Muscle layer of colon (tissue), 2 donors: ENCODE results near the gene C14orf132.
"Not testable (repeated sequence)": the region's sequence is repeated elsewhere in the genome, so short reads cannot be mapped to it uniquely, and the experiment has no call there.

Experiments
- H3K27ac ChIP-seq: one replicate; pipeline ENCODE4 v1.7.0; 2013; ENCODE audit warnings: low read depth, mild to moderate bottlenecking, low read length, moderate library complexity
- H3K27me3 ChIP-seq, 2 donors: one replicate each; pipeline ENCODE4 v1.7.0; 2013; ENCODE audit warnings: low read length in 2 of 2, mild to moderate bottlenecking in 2 of 2; ENCODE audit not compliant: insufficient read depth in 2 of 2, control insufficient read depth in 1 of 2
- H3K36me3 ChIP-seq: one replicate; pipeline ENCODE4 v1.7.0; 2013; ENCODE audit warnings: mild to moderate bottlenecking, low read length; ENCODE audit not compliant: insufficient read depth
- H3K4me1 ChIP-seq: one replicate; pipeline ENCODE4 v1.7.0; 2013; ENCODE audit warnings: mild to moderate bottlenecking, low read length; ENCODE audit not compliant: insufficient read depth
- H3K4me3 ChIP-seq, 2 donors: one replicate each; pipeline ENCODE4 v1.7.0; 2013; ENCODE audit warnings: low read length in 2 of 2, low read depth in 1 of 2, mild to moderate bottlenecking in 1 of 2, moderate library complexity in 1 of 2
- H3K9ac ChIP-seq: one replicate; pipeline ENCODE4 v1.7.0; 2013; ENCODE audit warnings: low read length
- H3K9me3 ChIP-seq: one replicate; pipeline ENCODE4 v1.7.0; 2013; ENCODE audit warnings: mild to moderate bottlenecking, low read length
- donor health status: abdominal sarcoma.
- donor health status: Adenocarcinoma of cecum.

C14orf132 gene

DNA sequence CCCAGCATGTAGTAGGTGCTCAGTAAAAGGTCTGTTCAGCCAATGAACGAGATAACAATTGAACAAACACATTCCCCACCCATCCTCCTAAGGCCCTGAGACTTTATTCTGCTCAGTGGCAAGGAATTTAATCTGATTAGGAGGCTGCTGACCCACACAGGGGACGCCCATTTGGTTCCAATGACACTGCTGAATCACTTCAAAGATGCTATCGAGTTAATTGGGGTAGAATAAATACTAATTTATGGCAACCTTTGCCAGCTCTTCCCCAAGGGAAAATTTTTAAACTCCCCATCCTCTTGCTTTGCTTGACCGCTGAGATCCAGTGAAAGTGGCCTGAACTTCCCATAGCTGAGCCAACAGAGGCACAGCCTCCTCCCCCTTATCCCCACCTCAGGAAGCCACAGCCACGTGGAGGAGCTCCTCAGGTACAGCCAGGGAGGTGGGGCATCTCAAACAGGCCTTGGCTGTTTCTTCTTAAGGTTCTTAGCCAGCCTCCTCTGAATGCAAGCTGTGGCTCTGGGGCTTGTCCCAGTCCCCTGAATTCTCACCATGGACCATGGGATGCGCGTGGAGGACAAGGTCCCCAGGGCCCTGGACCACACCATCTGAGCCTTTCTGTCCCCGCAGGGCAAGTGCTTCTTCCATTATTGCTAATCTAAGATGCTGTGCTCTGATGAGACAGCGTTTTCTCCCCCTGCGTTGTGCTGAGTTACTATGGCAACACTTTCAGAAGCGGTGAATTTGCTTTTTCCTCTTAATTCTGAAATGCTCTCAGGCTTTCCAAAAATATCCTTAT, 26.7 kb downstream of the C14orf132 start:
- Histone ChIP-seq H3K9ac (no peak overlapping the region), H3K9me3 (no peaks in the 10 kb centered on the region), H3K4me1 (no peaks in the 10 kb centered on the region), H3K36me3 (no peaks in the 10 kb centered on the region), H3K4me3 (no peak overlapping the region), H3K27me3 (no peaks in the 10 kb centered on the region), H3K27ac (no peak overlapping the region)

DNA sequence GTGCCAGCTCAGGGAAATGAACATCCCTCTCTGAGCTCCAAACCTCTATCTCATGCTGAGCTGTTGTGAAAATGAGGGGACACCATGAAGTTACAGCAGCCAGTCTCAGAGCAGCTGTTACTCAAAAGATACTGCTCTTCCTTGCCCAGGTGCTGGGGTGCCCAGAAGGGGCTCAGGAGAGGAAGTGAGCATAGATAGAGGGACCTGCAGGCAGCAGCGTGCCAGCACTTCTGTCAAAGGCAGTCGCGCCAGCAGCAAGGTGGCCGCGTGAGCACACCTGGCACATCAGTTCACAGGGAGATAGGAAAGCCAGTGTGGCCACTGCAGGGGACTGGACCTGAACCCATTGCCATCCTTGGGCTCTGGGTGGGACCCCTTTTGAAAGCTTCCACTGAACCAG, 27.8 kb downstream of the C14orf132 start:
- no peaks in the 10 kb centered on the region for H3K36me3 ChIP-seq
- H3K27me3 ChIP-seq = no peaks in the 10 kb centered on the region
- H3K27ac ChIP-seq = no peak overlapping the region
- H3K9ac ChIP-seq = no peak overlapping the region
- H3K9me3 ChIP-seq = no peaks in the 10 kb centered on the region
- no peaks in the 10 kb centered on the region for H3K4me1 ChIP-seq
- no peak overlapping the region for H3K4me3 ChIP-seq

DNA sequence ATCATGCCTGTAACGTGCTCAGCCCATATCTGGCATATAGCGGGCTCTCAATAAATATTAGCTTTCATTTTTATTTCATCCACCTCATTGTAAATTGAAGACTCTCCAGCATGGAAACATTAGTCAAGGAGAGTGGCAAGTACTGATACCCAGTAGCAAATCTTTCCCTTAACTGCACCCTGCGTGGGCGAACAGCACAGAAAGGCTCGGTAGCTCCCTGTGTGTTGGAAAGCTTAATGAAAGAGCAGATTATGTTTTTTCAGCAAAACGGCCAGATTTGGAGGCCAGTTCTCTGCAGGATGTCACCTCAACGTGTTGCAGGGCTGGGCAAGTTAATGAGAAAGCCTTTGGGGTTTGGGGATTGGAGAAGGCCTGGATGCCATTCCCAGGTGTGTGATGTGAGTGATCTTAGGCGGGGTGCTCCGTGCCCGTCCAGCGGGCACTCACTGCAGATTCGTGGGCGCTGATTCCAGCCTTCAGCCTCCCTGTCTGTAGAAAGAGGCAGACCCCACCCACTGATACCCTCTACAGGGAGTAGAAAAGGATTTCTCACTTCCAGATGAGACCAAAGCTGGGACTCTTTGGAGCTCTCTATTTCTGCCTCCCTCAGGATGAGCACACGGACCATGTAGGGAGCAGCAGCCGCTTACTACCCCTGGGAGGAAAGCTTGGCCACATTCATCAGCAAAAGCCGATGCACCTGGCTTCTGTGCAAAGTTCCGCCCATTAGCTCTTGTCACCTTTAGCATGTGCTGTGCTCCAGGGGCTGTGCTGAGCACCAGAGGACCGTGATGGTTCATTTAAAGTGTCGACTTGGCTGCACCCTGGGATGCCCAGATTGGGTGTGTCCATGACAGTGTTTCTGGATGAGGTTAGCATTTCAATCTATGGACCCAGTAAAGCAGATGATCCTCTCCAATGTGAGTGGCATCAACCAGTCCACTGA, 29.1 kb downstream of the C14orf132 start:
- no peaks in the 10 kb centered on the region for H3K27me3 ChIP-seq

DNA sequence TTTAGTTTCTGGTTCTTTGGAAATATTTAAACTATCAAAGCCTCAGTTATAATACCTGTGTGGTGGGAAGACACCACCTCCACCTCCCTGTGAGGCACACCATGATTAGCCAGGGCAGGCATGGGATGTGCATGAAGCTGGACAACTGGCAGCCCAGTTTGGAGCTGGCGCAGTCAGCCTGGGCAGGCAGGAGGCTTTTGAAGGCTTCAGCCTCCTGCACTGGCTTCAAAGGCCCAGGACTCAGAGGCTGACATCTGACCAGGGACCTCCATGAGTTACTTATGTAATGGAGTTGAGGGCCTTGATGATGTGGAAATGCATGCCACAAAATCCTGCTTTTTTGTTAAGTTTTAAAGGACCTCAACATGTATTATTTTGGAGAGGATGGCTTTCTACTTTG, 30.3 kb downstream of the C14orf132 start:
- Histone ChIP-seq H3K4me3 (no peak overlapping the region), H3K4me1 (no peaks in the 10 kb centered on the region), H3K27me3 (no peaks in the 10 kb centered on the region), H3K27ac (no peak overlapping the region), H3K36me3 (no peaks in the 10 kb centered on the region), H3K9me3 (no peaks in the 10 kb centered on the region), H3K9ac (no peak overlapping the region)

More for the DNA sequence above, 29.1 kb downstream of the C14orf132 start:
- H3K4me3 ChIP-seq = no peak overlapping the region
- H3K27ac ChIP-seq = no peak overlapping the region
- no peaks in the 10 kb centered on the region for H3K4me1 ChIP-seq
- H3K36me3 ChIP-seq = no peaks in the 10 kb centered on the region
- no peak overlapping the region for H3K9ac ChIP-seq
- H3K9me3 ChIP-seq = no peaks in the 10 kb centered on the region

DNA sequence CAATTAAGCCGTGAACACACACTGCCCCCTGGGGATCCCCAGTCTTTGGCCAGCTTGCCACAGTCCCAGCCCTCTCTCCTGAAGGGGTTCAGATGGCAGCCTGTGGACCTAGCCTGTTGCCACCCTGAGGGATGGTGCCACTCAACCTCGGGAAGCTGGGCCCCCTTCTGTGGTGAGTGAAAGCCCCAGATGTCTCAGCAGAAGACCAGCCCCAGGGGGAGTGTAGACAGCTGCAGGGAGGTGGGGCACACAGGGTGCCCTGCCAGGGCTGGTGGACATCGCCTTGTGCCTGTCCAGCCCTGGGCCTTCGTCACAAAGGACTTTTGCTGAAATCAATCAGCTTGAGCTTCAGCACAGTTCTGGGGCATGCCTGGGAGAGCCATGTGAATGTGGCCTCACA, 32.4 kb downstream of the C14orf132 start:
- H3K4me1 ChIP-seq = no peaks in the 10 kb centered on the region

DNA sequence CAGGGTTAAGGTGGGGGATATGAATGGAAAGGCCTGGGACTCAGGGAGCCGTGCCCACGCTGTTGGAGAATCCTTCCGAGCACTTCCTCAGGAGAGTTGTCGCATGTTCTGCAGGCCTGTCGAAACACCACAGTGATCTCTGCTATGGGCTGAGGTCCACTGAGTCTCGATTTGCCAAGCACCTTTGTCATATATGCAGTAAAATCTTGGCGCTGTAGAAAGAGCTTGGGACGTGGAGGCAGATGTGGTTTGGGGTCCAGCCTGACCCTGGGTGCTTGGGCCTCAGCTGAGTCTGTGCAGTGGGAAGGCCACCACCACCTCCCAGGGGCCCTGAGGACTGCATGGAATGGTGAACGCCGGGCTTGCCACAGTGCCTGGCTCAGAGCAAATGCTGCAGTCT, 32.9 kb downstream of the C14orf132 start:
- H3K9me3 ChIP-seq = no peaks in the 10 kb centered on the region
- H3K36me3 ChIP-seq = no peaks in the 10 kb centered on the region
- H3K27ac ChIP-seq = no peak overlapping the region
- H3K4me1 ChIP-seq = no peaks in the 10 kb centered on the region
- no peak overlapping the region for H3K9ac ChIP-seq
- H3K27me3 ChIP-seq = no peaks in the 10 kb centered on the region
- no peak overlapping the region for H3K4me3 ChIP-seq

More for the DNA sequence above, 32.4 kb downstream of the C14orf132 start:
- Histone ChIP-seq H3K27ac (no peak overlapping the region), H3K9ac (no peak overlapping the region), H3K9me3 (no peaks in the 10 kb centered on the region), H3K4me3 (no peak overlapping the region), H3K36me3 (no peaks in the 10 kb centered on the region), H3K27me3 (no peaks in the 10 kb centered on the region)

DNA sequence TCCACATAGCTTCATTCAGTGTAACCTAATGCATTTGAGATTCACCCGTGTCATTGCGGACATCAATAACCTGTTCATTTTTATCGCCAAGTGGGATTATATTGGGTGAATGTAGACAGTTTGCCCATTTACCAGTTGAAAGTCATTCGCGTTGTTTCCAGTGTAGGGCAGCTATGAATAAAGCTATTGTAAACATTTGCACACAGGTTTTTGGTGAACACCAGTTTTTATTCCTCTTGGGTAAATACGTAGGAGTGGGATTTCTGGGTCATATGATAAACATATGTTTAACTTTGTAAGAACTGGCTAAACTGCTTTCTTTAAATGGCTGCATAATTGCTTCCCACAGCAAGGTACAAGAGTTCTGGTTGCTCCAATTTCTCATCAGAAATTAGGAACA, 33.6 kb downstream of the C14orf132 start:
- no peaks in the 10 kb centered on the region for H3K9me3 ChIP-seq
- H3K4me1 ChIP-seq = no peaks in the 10 kb centered on the region
- no peak overlapping the region for H3K9ac ChIP-seq
- no peaks in the 10 kb centered on the region for H3K27me3 ChIP-seq
- no peak overlapping the region for H3K4me3 ChIP-seq
- no peaks in the 10 kb centered on the region for H3K36me3 ChIP-seq
- H3K27ac ChIP-seq = no peak overlapping the region

DNA sequence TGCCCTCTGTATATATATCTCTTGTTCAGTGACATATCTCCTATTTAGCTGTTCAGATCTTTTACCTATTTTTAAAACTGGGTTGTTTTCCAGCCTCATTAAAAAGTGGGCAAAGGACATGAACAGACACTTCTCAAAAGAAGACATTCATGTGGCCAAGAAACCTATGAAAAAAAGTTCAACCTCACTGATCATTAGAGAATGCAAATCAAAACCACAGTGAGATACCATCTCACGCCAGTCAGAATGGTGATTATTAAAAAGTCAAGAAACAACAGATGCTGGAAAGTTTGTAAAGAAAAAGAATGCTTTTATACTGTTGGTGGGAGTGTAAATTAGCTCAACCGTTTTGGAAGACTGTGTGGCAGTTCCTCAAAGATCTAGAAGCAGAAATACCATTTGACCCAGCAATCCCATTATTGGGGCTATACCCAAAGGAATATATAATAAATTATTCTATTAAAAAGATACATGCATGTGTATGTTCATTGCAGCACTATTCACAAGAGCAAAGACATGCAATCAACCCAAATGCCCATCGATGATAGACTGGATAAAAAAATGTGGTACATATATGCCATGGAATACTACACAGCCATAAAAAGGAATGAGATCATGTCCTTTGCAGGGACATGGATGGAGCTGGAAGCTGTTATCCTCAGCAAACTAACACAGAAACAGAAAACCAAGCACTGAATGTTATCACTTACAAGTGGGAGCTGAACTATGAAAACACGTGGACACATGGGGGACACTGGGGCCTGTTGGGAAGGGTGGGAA, 34.3 kb downstream of the C14orf132 start:
- not testable (repeated sequence) for H3K4me3 ChIP-seq, H3K27me3 ChIP-seq, H3K27ac ChIP-seq, H3K9me3 ChIP-seq, H3K36me3 ChIP-seq, H3K4me1 ChIP-seq, H3K9ac ChIP-seq

DNA sequence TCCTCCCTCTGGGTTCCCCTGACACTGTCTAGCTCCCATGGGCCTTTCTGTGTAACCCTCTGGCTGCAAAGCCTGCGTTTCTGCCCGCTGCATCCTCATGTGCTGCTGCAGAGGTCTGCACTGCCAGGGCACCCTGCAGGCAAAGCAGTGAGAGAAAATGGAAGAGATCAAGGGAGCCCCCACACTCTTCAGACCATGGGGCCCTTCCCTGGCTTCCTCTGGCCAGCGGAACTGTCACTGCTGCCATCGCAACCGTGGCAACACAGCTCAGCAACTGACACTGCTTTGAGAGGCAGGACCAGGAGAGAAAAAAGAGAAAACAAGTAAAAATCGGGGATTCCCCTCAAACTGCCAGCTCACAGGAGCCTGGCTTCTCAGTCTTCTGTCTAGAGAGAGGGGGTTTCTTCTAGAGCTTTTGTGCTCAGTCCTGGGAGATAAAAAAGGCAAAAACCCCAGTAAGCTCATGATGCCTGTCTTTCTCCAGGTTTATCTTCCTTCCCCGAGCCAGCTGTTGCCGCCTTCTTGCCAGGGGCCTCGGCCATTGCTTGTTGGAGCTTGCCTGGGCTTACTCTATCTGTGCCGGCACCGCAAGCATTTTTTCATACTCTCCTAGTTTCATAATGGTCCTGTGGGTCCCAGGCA, 38.9 kb downstream of the C14orf132 start:
- H3K9ac ChIP-seq = no peak overlapping the region
- H3K27me3 ChIP-seq = no peaks in the 10 kb centered on the region
- H3K4me3 ChIP-seq = no peak overlapping the region
- no peaks in the 10 kb centered on the region for H3K4me1 ChIP-seq
- H3K36me3 ChIP-seq = no peaks in the 10 kb centered on the region
- H3K9me3 ChIP-seq = no peaks in the 10 kb centered on the region
- no peak overlapping the region for H3K27ac ChIP-seq

DNA sequence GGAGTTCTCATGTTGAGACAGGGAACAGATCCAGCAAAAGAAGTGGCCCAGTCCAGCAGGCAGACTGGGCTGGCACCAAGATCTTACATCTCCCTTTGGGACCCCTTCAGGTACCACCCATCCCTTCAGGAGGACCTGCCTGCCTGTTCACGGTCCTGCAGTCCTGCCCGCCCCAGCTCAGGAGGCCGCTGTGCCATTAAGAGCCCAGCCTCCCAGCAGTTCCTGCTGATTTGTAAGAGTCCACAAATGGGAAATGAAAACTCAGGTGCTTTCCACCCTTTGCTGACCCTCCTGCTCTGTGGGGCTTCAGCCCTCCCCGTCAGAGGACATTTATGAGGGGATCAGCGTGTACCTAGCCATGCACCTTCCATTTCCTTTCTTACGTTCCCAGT, 39.5 kb downstream of the C14orf132 start:
- H3K9ac ChIP-seq = no peak overlapping the region
- H3K4me1 ChIP-seq = no peaks in the 10 kb centered on the region
- no peaks in the 10 kb centered on the region for H3K9me3 ChIP-seq
- no peaks in the 10 kb centered on the region for H3K27me3 ChIP-seq
- no peaks in the 10 kb centered on the region for H3K36me3 ChIP-seq
- H3K27ac ChIP-seq = no peak overlapping the region
- H3K4me3 ChIP-seq = no peak overlapping the region

DNA sequence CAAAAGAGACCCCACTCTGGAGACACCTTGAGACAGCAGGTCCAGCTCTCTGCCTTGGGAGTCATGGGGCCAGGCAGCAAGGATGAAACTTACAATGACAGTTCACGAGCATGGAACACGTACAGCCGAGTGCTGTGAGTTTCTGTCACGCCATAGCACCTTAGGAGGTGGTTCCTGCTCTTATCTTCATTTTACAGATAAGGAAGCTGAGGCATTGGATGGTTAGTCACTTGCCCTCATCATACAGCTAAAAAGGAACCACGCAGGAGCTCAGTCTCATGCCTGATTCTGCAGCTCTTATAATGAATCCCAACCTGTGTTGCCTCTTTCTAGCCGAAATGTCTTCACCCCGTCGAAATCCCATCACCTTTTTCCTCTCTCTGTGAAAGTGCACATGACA, 39.9 kb downstream of the C14orf132 start:
- Histone ChIP-seq H3K4me3 (no peak overlapping the region), H3K36me3 (no peaks in the 10 kb centered on the region), H3K27ac (no peak overlapping the region), H3K27me3 (no peaks in the 10 kb centered on the region), H3K4me1 (no peaks in the 10 kb centered on the region), H3K9ac (no peak overlapping the region), H3K9me3 (no peaks in the 10 kb centered on the region)
